Body of pancreas (tissue), 4 donors: ENCODE measurements around the gene NOLC1. TPM values are rescaled to one million over a fixed set of nuclear protein-coding genes. Genes with fewer than 3 reads are reported as not detected.

ENCODE experiments used
- ATAC-seq: fragments of 150-250 bp; one replicate; pipeline ENCODE4 v1.9.1; 2016
- DNase-seq, 4 donors: peaks; one replicate each; pipeline ENCODE4 v3.0.0-alpha.2; 2019
- H3K27ac ChIP-seq, 4 donors: fragments of 200-600 bp; sonication (generic); 1 replicate in 3 of 4; 2 replicates in 1 of 4; pipeline versions ENCODE4 v1.5.1 to v1.6.1; 2016 to 2019; ENCODE audit warnings: mild to moderate bottlenecking in 1 of 4, mixed read lengths in 1 of 4, moderate library complexity in 1 of 4
- H3K27me3 ChIP-seq, 2 donors: fragments of 200-600 bp; sonication (generic); one replicate each; pipeline ENCODE4 v1.6.0; 2016; ENCODE audit warnings: mild to moderate bottlenecking in 1 of 2
- H3K36me3 ChIP-seq, 2 donors: fragments of 200-600 bp; sonication (generic); replicated peaks in 1 of 2; 2 replicates each; pipeline ENCODE4 v1.5.1; 2016; ENCODE audit warnings: low read depth in 2 of 2; ENCODE audit not compliant: insufficient read depth in 1 of 2
- H3K4me1 ChIP-seq: fragments of 200-600 bp; sonication (generic); one replicate; pipeline ENCODE4 v1.6.0; 2016
- H3K4me3 ChIP-seq, 2 donors: fragments of 200-600 bp; sonication (generic); 1 replicate in 1 of 2; 2 replicates in 1 of 2; pipeline ENCODE4 v1.5.1; 2016 to 2019
- H3K9me3 ChIP-seq, 3 donors: fragments of 200-600 bp; sonication (generic); 1 replicate in 2 of 3; 2 replicates in 1 of 3; pipeline ENCODE4 v1.5.1; 2016
- POLR2A ChIP-seq, 3 donors: fragments of 450-650 bp; IDR thresholded peaks; one replicate each; pipeline ENCODE4 v1.6.1; 2016; ENCODE audit warnings: antibody characterized with exemption in 3 of 3, mild to moderate bottlenecking in 2 of 3
- WGBS, 2 donors: methylation state at CpG; one replicate each; pipeline ENCODE4 v1.1.5; 2017; 5-methylcytosine and 5-hydroxymethylcytosine counted together
- intact Hi-C: fragments of 100-400 bp; cut with DNase I; formaldehyde crosslinking; loops from one replicate; pipeline ENCODE4 v1.15.1; 2023
- total RNA-seq, 2 donors: library from RNA; depleted of rRNA; stranded (reverse); fragments of >200 nt; gene quantifications; one replicate each; pipeline ENCODE4 v1.1.0, GENCODE V29; 2016
- TF ChIP-seq, protein P1 (sequence below), 7 experiments: fragments of 450-650 bp in 4 of 7; fragments of 200-600 bp in 3 of 7; sonication (generic) in 3 of 7; IDR thresholded peaks; one replicate each; pipeline ENCODE4 v1.5.1; 2016 to 2019; ENCODE audit warnings: antibody characterized with exemption in 7 of 7

Gene NOLC1
- total RNA-seq, 2 donors from 2014 or later, result 26.0 to 33.7 TPM

DNA sequence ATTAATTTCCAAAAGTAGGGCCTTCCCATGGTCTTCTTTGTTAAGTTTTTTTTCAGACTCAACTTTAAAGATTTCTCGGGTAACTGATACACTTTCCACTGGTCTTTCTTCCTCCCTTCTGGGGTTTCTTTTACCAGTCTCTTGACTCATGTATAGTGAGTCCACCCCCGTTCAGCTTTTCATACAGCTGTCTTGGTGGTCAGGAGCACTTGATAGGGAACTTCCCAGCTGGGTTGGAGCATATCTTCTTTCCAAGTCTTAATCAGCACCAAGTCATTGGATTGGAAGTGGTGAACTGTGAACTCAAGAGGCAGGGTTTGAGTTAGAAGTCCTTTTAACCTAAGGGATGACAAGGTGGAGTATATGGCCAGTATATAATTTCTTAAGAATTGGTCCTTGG is 44.7 kb downstream of the NOLC1 start:
- Histone ChIP-seq H3K9me3 (no peaks in the 10 kb centered on the region), H3K36me3 (no peaks in the 10 kb centered on the region), H3K27me3 (no peaks in the 10 kb centered on the region), H3K4me3 (no peak overlapping the region), H3K27ac (no peak overlapping the region), H3K4me1 (no peaks in the 10 kb centered on the region)
- intact Hi-C loops, result no loop called here
- no peak for TF ChIP-seq POLR2A (IDR thresholded peaks at IDR 0.05)
- TF ChIP-seq, protein P1, sequence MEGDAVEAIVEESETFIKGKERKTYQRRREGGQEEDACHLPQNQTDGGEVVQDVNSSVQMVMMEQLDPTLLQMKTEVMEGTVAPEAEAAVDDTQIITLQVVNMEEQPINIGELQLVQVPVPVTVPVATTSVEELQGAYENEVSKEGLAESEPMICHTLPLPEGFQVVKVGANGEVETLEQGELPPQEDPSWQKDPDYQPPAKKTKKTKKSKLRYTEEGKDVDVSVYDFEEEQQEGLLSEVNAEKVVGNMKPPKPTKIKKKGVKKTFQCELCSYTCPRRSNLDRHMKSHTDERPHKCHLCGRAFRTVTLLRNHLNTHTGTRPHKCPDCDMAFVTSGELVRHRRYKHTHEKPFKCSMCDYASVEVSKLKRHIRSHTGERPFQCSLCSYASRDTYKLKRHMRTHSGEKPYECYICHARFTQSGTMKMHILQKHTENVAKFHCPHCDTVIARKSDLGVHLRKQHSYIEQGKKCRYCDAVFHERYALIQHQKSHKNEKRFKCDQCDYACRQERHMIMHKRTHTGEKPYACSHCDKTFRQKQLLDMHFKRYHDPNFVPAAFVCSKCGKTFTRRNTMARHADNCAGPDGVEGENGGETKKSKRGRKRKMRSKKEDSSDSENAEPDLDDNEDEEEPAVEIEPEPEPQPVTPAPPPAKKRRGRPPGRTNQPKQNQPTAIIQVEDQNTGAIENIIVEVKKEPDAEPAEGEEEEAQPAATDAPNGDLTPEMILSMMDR (IDR thresholded peaks at IDR 0.05), result no peak
- ATAC-seq (no peak), DNase-seq (no peak)
- WGBS, 2 donors, result 65 to 69% methylated on average over 2 of the region's 2 CpGs

GRCh38 chr10:102198027-102198426 is 45.8 kb downstream of the NOLC1 start:
- TF ChIP-seq, protein P1 (IDR thresholded peaks at IDR 0.05), result no peak
- TF ChIP-seq POLR2A (IDR thresholded peaks at IDR 0.05), result no peak
- no peak overlapping the region for H3K27ac ChIP-seq
- H3K36me3 ChIP-seq, result no peaks in the 10 kb centered on the region
- DNase-seq, result no peak
- no peaks in the 10 kb centered on the region for H3K4me1 ChIP-seq
- WGBS, 2 donors, result 65 to 70% methylated on average over 2 of the region's 2 CpGs
- no peaks in the 10 kb centered on the region for H3K27me3 ChIP-seq
- H3K9me3 ChIP-seq, result no peaks in the 10 kb centered on the region
- no peak overlapping the region for H3K4me3 ChIP-seq
- ATAC-seq, result no peak
- intact Hi-C loops, result no loop called here

DNA sequence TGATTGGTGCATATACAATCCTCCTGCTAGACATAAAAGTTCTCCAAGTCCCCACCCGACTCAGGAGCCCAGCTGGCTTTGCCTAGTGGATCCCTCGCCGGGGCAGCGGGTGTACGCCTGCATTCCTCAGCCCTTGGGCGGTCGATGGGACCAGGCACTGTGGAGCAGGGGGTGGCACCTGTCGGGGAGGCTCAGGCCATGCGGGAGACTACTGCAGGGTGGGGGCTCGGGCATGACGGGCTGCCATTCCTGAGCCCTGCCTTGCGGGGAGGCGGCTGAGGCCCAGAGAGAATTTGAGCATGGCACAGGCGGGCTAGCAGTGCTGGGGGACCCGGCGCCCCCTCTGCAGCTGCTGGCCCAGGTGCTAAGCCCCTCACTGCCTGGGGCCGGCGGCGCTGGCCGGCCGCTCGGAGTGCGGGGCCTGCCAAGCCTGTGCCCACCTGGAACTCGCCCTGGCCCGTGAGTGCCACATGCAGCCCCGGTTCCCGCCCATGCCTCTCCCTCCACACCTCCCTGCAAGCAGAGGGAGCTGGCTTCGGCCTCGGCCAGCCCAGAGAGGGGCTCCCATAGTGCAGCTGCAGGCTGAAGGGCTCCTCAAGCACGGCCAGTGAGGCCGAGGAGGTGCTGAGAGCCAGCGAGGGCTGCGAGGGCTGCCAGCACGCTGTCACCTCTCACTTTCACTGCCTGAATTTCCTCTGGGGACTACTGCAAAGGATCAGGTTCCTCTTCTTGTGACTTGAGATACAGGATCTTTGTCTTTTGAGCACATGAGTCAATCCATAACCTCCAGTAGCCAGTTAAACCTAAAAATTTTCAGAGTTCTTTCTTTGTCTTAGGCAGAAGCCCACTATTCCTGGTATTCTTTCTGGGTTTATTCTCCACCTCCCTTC is 48.8 kb downstream of the NOLC1 start:
- Histone ChIP-seq H3K27ac (no peak overlapping the region), H3K4me1 (no peaks in the 10 kb centered on the region), H3K36me3 (no peaks in the 10 kb centered on the region), H3K9me3 (peaks cover 0 to 11% (median 0%) of the 10 kb centered on the region in 3 donors), H3K4me3 (no peak overlapping the region), H3K27me3 (no peaks in the 10 kb centered on the region)
- no peak for DNase-seq
- TF ChIP-seq, protein P1 (IDR thresholded peaks at IDR 0.05), result no peak
- TF ChIP-seq POLR2A (IDR thresholded peaks at IDR 0.05), result no peak
- intact Hi-C loops, result no loop called here
- ATAC-seq, result no peak
- 86% methylated on average over 5 to 28 of the region's 34 CpGs for WGBS, 2 donors

GRCh38 chr10:102202386-102202785 is 50.2 kb downstream of the NOLC1 start:
- intact Hi-C loops, result no loop called here
- Histone ChIP-seq H3K4me3 (no peak overlapping the region), H3K36me3 (no peaks in the 10 kb centered on the region), H3K9me3 (peaks cover 0 to 11% (median 0%) of the 10 kb centered on the region in 3 donors), H3K4me1 (no peaks in the 10 kb centered on the region), H3K27ac (no peak overlapping the region), H3K27me3 (no peaks in the 10 kb centered on the region)
- ATAC-seq, result no peak
- TF ChIP-seq, protein P1 (IDR thresholded peaks at IDR 0.05), result no peak
- no peak for TF ChIP-seq POLR2A (IDR thresholded peaks at IDR 0.05)
- no peak for DNase-seq
- WGBS, 2 donors, result 40 to 60% methylated on average over 1 of the region's 1 CpG
